HepG2 (cell line): ENCODE measurements around the gene STOML1. TPM values are rescaled to one million over a fixed set of nuclear protein-coding genes. Genes with fewer than 3 reads are reported as not detected.

Source experiments
- ATAC-seq: fragments of 200-7000 bp; cut with Tn5 transposase; 3 replicates; pipeline ENCODE4 v1.9.1; 2020; ENCODE audit warnings: mild to moderate bottlenecking, moderate library complexity
- BruUV-seq: library from RNA; stranded (reverse); fragments of 400-500 nt; replicated peaks from 2 replicates; lab custom pipeline; 2021; lab: Mats Ljungman, UMichigan
- CTCF ChIA-PET: fragments of 300-600 bp; formaldehyde crosslinking; extraction: SDS; loops from one replicate; lab custom pipeline; 2021; ENCODE audit warnings: low total read pairs, inconsistent platforms, low intra/inter-chr PET ratio; lab: Yijun Ruan, JAX
- POLR2A ChIA-PET: fragments of 350-600 bp; sonication (Branson Sonifier 250); formaldehyde crosslinking; loops from one replicate; lab custom pipeline; 2020; ENCODE audit warnings: antibody characterized with exemption, inconsistent platforms; lab: Yijun Ruan, JAX
- DNase-seq: peaks from one replicate; pipeline ENCODE4 v3.0.0-alpha.2; 2015; ENCODE audit warnings: low spot score
- FAIRE-seq: peaks from 3 replicates; lab custom pipeline; 2011; peaks lifted over from hg19 to GRCh38; lab: Jason Lieb, UNC
- H2AFZ ChIP-seq: one replicate; pipeline ENCODE4 v1.6.1; 2011; ENCODE audit warnings: low read length, inconsistent platforms
- H3K27ac ChIP-seq: fragments of 300-600 bp; 3 replicates; pipeline ENCODE4 v1.8.0; 2011; ENCODE audit warnings: mixed run types, mild to moderate bottlenecking, mixed read lengths, low read length, inconsistent platforms; ENCODE audit not compliant: insufficient read depth; ENCODE audit errors: extremely low read length
- H3K27me3 ChIP-seq, 2 experiments: fragments of 200-600 bp in 1 of 2; 2 replicates in 1 of 2; 3 replicates in 1 of 2; pipeline versions ENCODE4 v1.6.0 to v1.8.0; 2011; ENCODE audit warnings: low read length in 2 of 2, mild to moderate bottlenecking in 2 of 2, moderate library complexity in 2 of 2, inconsistent platforms in 1 of 2; ENCODE audit not compliant: insufficient read depth in 2 of 2, control insufficient read depth in 1 of 2
- H3K36me3 ChIP-seq, 2 experiments: fragments of 200-600 bp in 1 of 2; replicated peaks in 1 of 2; 2 replicates in 1 of 2; 3 replicates in 1 of 2; pipeline versions ENCODE4 v1.5.1 to v1.8.0; 2011; ENCODE audit warnings: low read length in 2 of 2, inconsistent platforms in 1 of 2; ENCODE audit not compliant: insufficient read depth in 2 of 2, control insufficient read depth in 1 of 2
- H3K4me1 ChIP-seq: 2 replicates; pipeline ENCODE4 v1.5.1; 2012; ENCODE audit warnings: low read length, inconsistent platforms; ENCODE audit not compliant: insufficient read depth
- H3K4me2 ChIP-seq: 2 replicates; pipeline ENCODE4 v1.6.0; 2011; ENCODE audit warnings: low read depth, low read length, inconsistent platforms
- H3K4me3 ChIP-seq, 3 experiments: fragments of 200-600 bp in 1 of 3; sonication (generic), shearing (Covaris generic) in 1 of 3; replicated peaks in 1 of 3; 2 replicates each; pipeline ENCODE4 v1.5.1; 2011 to 2016; ENCODE audit warnings: low read length in 3 of 3, inconsistent platforms in 2 of 3, low read depth in 2 of 3, mild to moderate bottlenecking in 2 of 3, control low read depth in 1 of 3, mixed read lengths in 1 of 3; ENCODE audit not compliant: insufficient read depth in 1 of 3
- H3K79me2 ChIP-seq: one replicate; pipeline ENCODE4 v1.6.1; 2011; ENCODE audit warnings: low read length, inconsistent platforms; ENCODE audit not compliant: insufficient read depth
- H3K9ac ChIP-seq: 2 replicates; pipeline ENCODE4 v1.6.0; 2011; ENCODE audit warnings: mild to moderate bottlenecking, low read depth, low read length, inconsistent platforms; ENCODE audit not compliant: insufficient read depth
- H3K9me3 ChIP-seq: 2 replicates; pipeline ENCODE4 v1.5.1; 2012; ENCODE audit warnings: mild to moderate bottlenecking, low read length
- H4K20me1 ChIP-seq: 2 replicates; pipeline ENCODE4 v1.6.0; 2011; ENCODE audit warnings: inconsistent platforms, mild to moderate bottlenecking, low read length, moderate library complexity; ENCODE audit not compliant: insufficient read depth
- ADNP ChIP-seq: sonication (generic); formaldehyde crosslinking; IDR thresholded peaks from 2 replicates; pipeline ENCODE4 v1.4.0; 2020; ENCODE audit warnings: missing genetic modification reagents
- ARNT2 ChIP-seq: sonication (generic); formaldehyde crosslinking; IDR thresholded peaks from 2 replicates; pipeline ENCODE4 v1.8.0; 2022; ENCODE audit warnings: mild to moderate bottlenecking, low read depth, missing genetic modification reagents, moderate library complexity
- FOXA3 ChIP-seq: IDR thresholded peaks from 2 replicates; pipeline ENCODE4 v1.6.1; 2016; ENCODE audit warnings: missing genetic modification reagents, missing compliant biosample characterization
- HOXA7 ChIP-seq: sonication (generic); formaldehyde crosslinking; IDR thresholded peaks from 2 replicates; pipeline ENCODE4 v1.8.1; 2022; ENCODE audit warnings: mild to moderate bottlenecking, missing genetic modification reagents, moderate library complexity
- LBX2 ChIP-seq: sonication (generic); formaldehyde crosslinking; IDR thresholded peaks from 2 replicates; pipeline ENCODE4 v1.5.0; 2020; ENCODE audit warnings: missing genetic modification reagents, mild to moderate bottlenecking, borderline replicate concordance
- LCORL ChIP-seq, 2 experiments: fragments of 450-650 bp in 1 of 2; sonication (generic) in 1 of 2; formaldehyde crosslinking in 1 of 2; IDR thresholded peaks; 2 replicates each; pipeline versions ENCODE4 v1.5.0 to v1.6.1; 2017 to 2020; ENCODE audit warnings: antibody characterized with exemption in 1 of 2, missing genetic modification reagents in 1 of 2
- NFAT5 ChIP-seq: sonication (generic); formaldehyde crosslinking; IDR thresholded peaks from 2 replicates; pipeline ENCODE4 v1.4.0; 2020; ENCODE audit warnings: missing genetic modification reagents
- RARA ChIP-seq: IDR thresholded peaks from 2 replicates; pipeline ENCODE4 v1.6.1; 2016; ENCODE audit warnings: missing genetic modification reagents, missing compliant biosample characterization
- SIN3B ChIP-seq: fragments of 150-350 bp; IDR thresholded peaks from 2 replicates; pipeline ENCODE4 v1.6.1; 2014; ENCODE audit warnings: low read length
- TOE1 ChIP-seq: sonication (generic); formaldehyde crosslinking; IDR thresholded peaks from 2 replicates; pipeline ENCODE4 v1.4.0; 2020; ENCODE audit warnings: mild to moderate bottlenecking, missing genetic modification reagents
- ZNF230 ChIP-seq: sonication (generic); formaldehyde crosslinking; IDR thresholded peaks from 2 replicates; pipeline ENCODE4 v1.4.0; 2020; ENCODE audit warnings: mild to moderate bottlenecking, missing genetic modification reagents
- ZNF33A ChIP-seq: sonication (generic); formaldehyde crosslinking; IDR thresholded peaks from 2 replicates; pipeline ENCODE4 v1.5.1; 2020; ENCODE audit warnings: missing genetic modification reagents, mild to moderate bottlenecking, moderate library complexity, borderline replicate concordance
- ZNF749 ChIP-seq: sonication (generic); formaldehyde crosslinking; IDR thresholded peaks from 2 replicates; pipeline ENCODE4 v1.8.0; 2022; ENCODE audit warnings: mild to moderate bottlenecking, missing genetic modification reagents, moderate library complexity, borderline replicate concordance
- ZNF839 ChIP-seq: sonication (generic); formaldehyde crosslinking; IDR thresholded peaks from 2 replicates; pipeline ENCODE4 v1.4.0; 2020; ENCODE audit warnings: missing genetic modification reagents, mild to moderate bottlenecking, borderline replicate concordance
- WGBS: methylation state at CpG from one replicate; pipeline ENCODE4 v1.1.6; 2017; ENCODE audit warnings: low lambda C conversion rate; 5-methylcytosine and 5-hydroxymethylcytosine counted together
- in situ Hi-C: cut with HindIII; loops from 2 replicates; pipeline ENCODE4 v1.10.0; 2017; ENCODE audit warnings: low pct_unique_long_range_greater_than_20kb; ENCODE audit not compliant: extremely low pct_ligation_motif_present
- intact Hi-C: fragments of 100-400 bp; cut with micrococcal nuclease; formaldehyde crosslinking; loops from one replicate; pipeline ENCODE4 v1.10.0; 2022; ENCODE audit not compliant: unreplicated experiment
- polyA plus RNA-seq, 8 experiments: library from polyadenylated mRNA; depleted of rRNA in 3 of 8; stranded (reverse) in 7 of 8; unstranded in 1 of 8; fragments of >200 nt; fragmentation: Illumina TruSeq in 4 of 8; extraction: Trizol in 4 of 8; gene quantifications; 2 replicates each; pipeline versions ENCODE4 v1.2.1 to v1.2.3, GENCODE V29; 2011 to 2016; ENCODE audit warnings: low read depth in 4 of 8, missing spikeins in 1 of 8, mixed read lengths in 1 of 8; ENCODE audit not compliant: insufficient read depth in 1 of 8
- total RNA-seq, 5 experiments: library from RNA; depleted of rRNA; stranded (reverse); fragments of >200 nt; fragmentation: Illumina TruSeq; extraction: Trizol; gene quantifications; 2 replicates each; pipeline ENCODE4 v1.2.3, GENCODE V29; 2016; ENCODE audit warnings: low read depth in 1 of 5

The STOML1 gene
- total and polyA plus RNA-seq, 2 of the 13 experiments (the other 11 are each of a cell fraction or from before 2014, with no cell fraction given) = 3.5 to 3.7 TPM

GRCh38 chr15:73996267-73996666 is 4.2 kb upstream of the STOML1 start:
- in situ Hi-C loops = no loop called here
- WGBS = 100% methylated on average over 2 of the region's 2 CpGs
- H3K36me3 ChIP-seq = peaks cover 1 to 12% of the 10 kb centered on the region in 2 experiments; a peak in 3 of 5 replicates
- peaks cover 38% of the 10 kb centered on the region for H3K4me1 ChIP-seq
- H3K27me3 ChIP-seq = no peaks in the 10 kb centered on the region; a peak in 1 of 5 replicates
- H3K4me2 ChIP-seq = peak overlapping the region; percentile 82
- ATAC-seq (no peak), FAIRE-seq (no peak)
- H3K79me2 ChIP-seq = peaks cover 12% of the 10 kb centered on the region
- H3K27ac ChIP-seq = no peak overlapping the region
- no peak overlapping the region for H2AFZ ChIP-seq
- no peaks in the 10 kb centered on the region for H4K20me1 ChIP-seq
- CTCF ChIA-PET = no interaction called here
- TF ChIP-seq ZNF230 (no peak), FOXA3 (no peak), RARA (CRISPR knock-in tag) (no peak), LBX2 (no peak), LCORL (IDR thresholded peaks at IDR 0.05) (no peak), LCORL (CRISPR knock-in tag; IDR thresholded peaks at IDR 0.05) (no peak), TOE1 (CRISPR knock-in tag) (no peak), NFAT5 (CRISPR knock-in tag) (no peak), SIN3B (no peak), ARNT2 (CRISPR knock-in tag) (no peak), ADNP (no peak), ZNF839 (no peak), ZNF749 (CRISPR knock-in tag) (no peak), ZNF33A (CRISPR knock-in tag) (no peak), HOXA7 (CRISPR knock-in tag) (no peak)
- TF ChIP-seq, all 625 proteins: peak for 0
- POLR2A ChIA-PET = no interaction called here
- H3K9ac ChIP-seq = no peak overlapping the region
- BruUV-seq = no TSS peak
- no peak for DNase-seq
- no peaks in the 10 kb centered on the region for H3K9me3 ChIP-seq
- intact Hi-C loops = no loop called here
- no peak overlapping the region for H3K4me3 ChIP-seq
